GM06990 (cell line): ENCODE measurements around the gene ACSS2.

Source experiments
- DNase-seq: peaks from one replicate; pipeline ENCODE4 v3.0.0-alpha.2; 2011; ENCODE audit not compliant: insufficient read length; ENCODE audit errors: extremely low read depth
- H3K27me3 ChIP-seq: replicated peaks from 2 replicates; pipeline ENCODE4 v1.6.0; 2011; ENCODE audit warnings: low read length; ENCODE audit not compliant: control insufficient read depth, insufficient read depth
- H3K36me3 ChIP-seq: 2 replicates; pipeline ENCODE4 v1.5.1; 2011; ENCODE audit warnings: low read length; ENCODE audit not compliant: control insufficient read depth, insufficient read depth
- H3K4me3 ChIP-seq: replicated peaks from 2 replicates; pipeline ENCODE4 v1.5.1; 2011; ENCODE audit warnings: low read depth, mild to moderate bottlenecking, control low read depth, low read length
- TF ChIP-seq, protein P1 (sequence below): IDR thresholded peaks from 2 replicates; pipeline ENCODE4 v1.5.1; 2011; ENCODE audit warnings: low read length, control low read depth, mild to moderate bottlenecking, inconsistent platforms; ENCODE audit not compliant: insufficient read depth, poor library complexity, severe bottlenecking

Gene ACSS2

DNA sequence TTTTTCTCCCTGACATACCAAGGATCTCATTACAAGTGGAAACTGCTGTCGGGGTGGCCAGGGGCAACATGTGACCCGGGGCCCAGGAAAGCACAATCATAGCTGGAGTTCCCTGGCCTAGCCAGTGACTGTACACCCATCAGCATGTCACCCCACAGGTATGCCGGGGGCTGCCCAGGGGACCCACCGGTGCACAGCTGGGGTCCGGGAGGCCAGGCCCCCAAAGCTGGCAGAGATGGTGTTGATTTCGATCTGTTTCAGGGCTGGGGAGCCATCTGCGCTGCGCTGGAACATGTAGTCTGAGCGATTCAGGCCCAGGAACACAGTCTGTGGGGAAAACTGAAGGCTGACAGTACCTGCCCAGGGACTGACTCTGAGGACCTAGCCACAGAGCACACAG, 65.9 kb downstream of the ACSS2 start:
- Histone ChIP-seq H3K4me3 (no peak overlapping the region), H3K27me3 (no peaks in the 10 kb centered on the region), H3K36me3 (peaks cover 21% of the 10 kb centered on the region)
- DNase-seq: no peak
- TF ChIP-seq, protein P1, sequence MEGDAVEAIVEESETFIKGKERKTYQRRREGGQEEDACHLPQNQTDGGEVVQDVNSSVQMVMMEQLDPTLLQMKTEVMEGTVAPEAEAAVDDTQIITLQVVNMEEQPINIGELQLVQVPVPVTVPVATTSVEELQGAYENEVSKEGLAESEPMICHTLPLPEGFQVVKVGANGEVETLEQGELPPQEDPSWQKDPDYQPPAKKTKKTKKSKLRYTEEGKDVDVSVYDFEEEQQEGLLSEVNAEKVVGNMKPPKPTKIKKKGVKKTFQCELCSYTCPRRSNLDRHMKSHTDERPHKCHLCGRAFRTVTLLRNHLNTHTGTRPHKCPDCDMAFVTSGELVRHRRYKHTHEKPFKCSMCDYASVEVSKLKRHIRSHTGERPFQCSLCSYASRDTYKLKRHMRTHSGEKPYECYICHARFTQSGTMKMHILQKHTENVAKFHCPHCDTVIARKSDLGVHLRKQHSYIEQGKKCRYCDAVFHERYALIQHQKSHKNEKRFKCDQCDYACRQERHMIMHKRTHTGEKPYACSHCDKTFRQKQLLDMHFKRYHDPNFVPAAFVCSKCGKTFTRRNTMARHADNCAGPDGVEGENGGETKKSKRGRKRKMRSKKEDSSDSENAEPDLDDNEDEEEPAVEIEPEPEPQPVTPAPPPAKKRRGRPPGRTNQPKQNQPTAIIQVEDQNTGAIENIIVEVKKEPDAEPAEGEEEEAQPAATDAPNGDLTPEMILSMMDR: no peak

DNA sequence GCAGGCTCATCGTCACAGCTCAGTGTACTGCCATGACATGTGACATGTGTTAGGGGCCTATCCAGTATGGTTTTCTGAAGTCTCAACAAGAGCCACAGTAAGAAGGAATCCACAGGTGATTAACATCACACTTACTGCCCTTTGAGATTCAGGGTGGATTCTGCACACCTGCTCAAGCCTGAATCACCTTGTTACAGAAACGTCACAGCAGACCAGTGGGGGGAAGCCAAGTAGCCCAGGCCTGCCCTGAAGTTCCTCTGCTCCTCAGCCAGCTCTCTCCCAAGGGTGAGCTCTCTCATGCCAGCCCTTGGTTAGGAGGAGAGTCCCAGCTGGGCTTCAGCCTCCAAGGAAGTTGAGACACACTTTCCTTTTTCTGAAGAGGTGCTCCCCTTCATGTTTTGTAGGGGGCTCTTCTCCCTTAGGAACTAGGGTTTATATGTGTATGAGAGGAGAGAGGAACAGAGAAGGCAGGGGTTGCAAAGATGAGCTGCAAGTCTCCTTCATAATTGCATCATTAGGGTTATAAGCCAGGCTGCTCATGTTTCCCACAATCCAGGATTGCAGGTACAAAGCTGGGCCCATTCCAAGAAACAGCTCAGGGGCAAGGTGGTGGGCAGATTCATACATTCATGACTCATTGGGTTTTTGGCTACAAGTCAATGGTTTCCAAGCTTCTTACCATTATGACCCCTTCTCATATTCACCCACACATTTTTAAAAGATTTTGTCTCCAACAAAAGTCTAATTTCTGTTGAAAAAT, 67.6 kb downstream of the ACSS2 start:
- DNase-seq: no peak
- TF ChIP-seq, protein P1: no peak
- H3K4me3 ChIP-seq: no peak overlapping the region
- H3K36me3 ChIP-seq: peaks cover 17% of the 10 kb centered on the region
- no peaks in the 10 kb centered on the region for H3K27me3 ChIP-seq

DNA sequence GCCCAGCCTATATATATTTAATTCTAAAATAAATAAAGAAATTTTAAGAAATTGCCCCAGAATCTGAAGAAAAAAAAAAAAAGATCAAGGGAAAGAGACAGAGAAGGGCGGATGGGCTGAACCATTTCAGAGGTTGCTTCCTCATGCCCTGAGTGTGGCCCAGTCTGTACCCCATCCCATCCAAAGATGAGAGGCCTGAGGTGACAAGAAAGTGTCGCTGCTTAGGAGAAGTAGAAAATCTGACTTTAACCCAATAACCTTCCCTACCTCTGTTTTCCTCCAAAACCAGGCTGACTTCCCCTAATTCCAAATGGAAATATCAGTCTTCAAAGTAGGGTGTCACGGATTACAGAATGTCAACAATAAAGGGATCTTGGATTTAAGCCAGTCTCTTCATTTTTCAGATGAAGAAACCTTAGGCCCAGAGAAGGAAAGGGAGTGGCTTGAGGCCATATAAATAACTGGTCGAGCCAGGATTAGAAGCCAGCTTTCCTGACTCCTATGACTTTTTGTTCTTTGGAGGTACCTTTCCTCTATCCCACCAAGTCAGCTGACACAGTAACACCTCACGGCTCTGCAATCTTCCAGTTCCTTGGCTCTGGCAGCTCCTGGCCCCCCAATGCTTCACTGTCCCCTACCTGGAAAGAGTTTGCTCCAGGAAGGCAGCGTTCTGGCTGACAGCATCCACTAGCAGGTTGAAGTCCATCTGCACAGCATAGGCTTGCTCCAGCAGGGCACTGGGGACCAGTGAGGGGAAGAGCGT, 69.1 kb downstream of the ACSS2 start:
- DNase-seq: no peak
- H3K36me3 ChIP-seq: peaks cover 16% of the 10 kb centered on the region
- no peaks in the 10 kb centered on the region for H3K27me3 ChIP-seq
- TF ChIP-seq, protein P1: no peak
- H3K4me3 ChIP-seq: no peak overlapping the region

DNA sequence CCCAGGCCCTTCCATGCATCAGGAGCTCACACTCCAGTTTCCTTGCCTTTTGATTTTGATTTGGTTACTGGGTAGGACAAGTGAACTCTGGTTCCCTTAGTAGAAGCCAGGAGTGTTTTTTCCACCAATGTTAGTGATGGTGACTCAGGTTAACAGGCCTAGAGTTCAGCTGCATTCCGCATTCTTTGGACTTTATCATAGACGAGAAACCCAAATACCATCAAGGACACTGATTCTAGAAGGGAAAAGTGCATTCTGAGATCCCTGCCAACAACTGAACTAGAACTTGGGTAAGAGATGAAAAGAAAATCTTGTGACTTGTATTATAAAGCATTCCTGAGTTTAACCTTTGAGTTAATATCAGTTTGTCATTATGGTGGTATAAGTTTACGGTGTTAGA, 70.2 kb downstream of the ACSS2 start:
- Histone ChIP-seq H3K36me3 (peaks cover 16% of the 10 kb centered on the region), H3K27me3 (no peaks in the 10 kb centered on the region), H3K4me3 (no peak overlapping the region)
- DNase-seq: no peak
- TF ChIP-seq, protein P1: no peak

DNA sequence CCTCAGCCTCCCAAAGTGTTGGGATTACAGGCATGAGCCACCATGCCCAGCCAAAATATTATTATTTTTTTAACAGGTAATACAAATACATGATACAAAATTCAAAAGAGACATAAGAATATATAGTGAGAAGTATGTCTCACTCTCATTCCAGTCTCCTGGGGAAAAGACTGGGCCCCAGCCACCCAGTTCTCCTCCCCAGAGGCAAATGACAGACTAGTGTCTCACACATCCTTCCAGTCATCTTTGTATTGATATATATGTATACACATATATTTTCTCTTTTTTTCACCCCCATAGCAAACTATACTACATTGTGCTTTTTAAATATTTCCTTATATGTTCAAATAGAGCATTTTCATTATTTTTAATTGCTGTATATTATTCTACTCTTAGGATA, 70.9 kb downstream of the ACSS2 start:
- Histone ChIP-seq H3K36me3 (peaks cover 12% of the 10 kb centered on the region), H3K4me3 (no peak overlapping the region), H3K27me3 (no peaks in the 10 kb centered on the region)
- TF ChIP-seq, protein P1: no peak
- DNase-seq: no peak
